H1 (cell line): ENCODE results near the gene HMGA1. TPM values are rescaled to one million over a fixed set of nuclear protein-coding genes. Genes with fewer than 3 reads are reported as not detected.

ENCODE experiments used
- BACH1 ChIP-seq: IDR thresholded peaks from 2 replicates; pipeline ENCODE4 v1.6.1; 2012; ENCODE audit warnings: low read length, improper control_type of control experiment
- NRF1 ChIP-seq: IDR thresholded peaks from 2 replicates; pipeline ENCODE4 v1.6.1; 2011; ENCODE audit warnings: mild to moderate bottlenecking, low read depth, low read length, improper control_type of control experiment
- POLR2A ChIP-seq, 2 experiments: IDR thresholded peaks; 1 replicate in 1 of 2; 2 replicates in 1 of 2; pipeline ENCODE4 v1.6.1; 2011; ENCODE audit warnings: low read depth in 2 of 2, low read length in 2 of 2, mild to moderate bottlenecking in 2 of 2; ENCODE audit errors: control extremely low read depth in 1 of 2
- RNF2 ChIP-seq: fragments of 200-900, 300-1000 bp; sonication (generic); IDR thresholded peaks from 2 replicates; pipeline ENCODE4 v1.7.1; 2016; ENCODE audit warnings: borderline replicate concordance, low read depth, mild to moderate bottlenecking, antibody characterized with exemption, low read length; ENCODE audit not compliant: poor library complexity, severe bottlenecking; ENCODE audit errors: missing control alignments
- polyA plus RNA-seq, 7 experiments: library from polyadenylated mRNA; depleted of rRNA in 3 of 7; stranded (reverse) in 5 of 7; unstranded in 2 of 7; fragments of >200 nt in 5 of 7; fragments of 200-250 nt in 2 of 7; gene quantifications; 1 replicate in 5 of 7; 2 replicates in 1 of 7; 4 replicates in 1 of 7; pipeline versions ENCODE4 v1.2.1 to v1.2.3, GENCODE V29; 2011 to 2013; ENCODE audit warnings: missing spikeins in 2 of 7, mixed read lengths in 2 of 7
- total RNA-seq: library from RNA; stranded (reverse); fragmentation: NEBNext Ultra II Directional; extraction: Animal tissue kit (Norgen Biotek cat#: 25700); gene quantifications from 2 replicates; pipeline ENCODE4 v1.2.1, GENCODE V29; 2021

The HMGA1 gene
- total and polyA plus RNA-seq, 2 of the 8 experiments (the other 6 are each of a cell fraction or from before 2014, with no cell fraction given): 1,557 to 2,636 TPM

DNA sequence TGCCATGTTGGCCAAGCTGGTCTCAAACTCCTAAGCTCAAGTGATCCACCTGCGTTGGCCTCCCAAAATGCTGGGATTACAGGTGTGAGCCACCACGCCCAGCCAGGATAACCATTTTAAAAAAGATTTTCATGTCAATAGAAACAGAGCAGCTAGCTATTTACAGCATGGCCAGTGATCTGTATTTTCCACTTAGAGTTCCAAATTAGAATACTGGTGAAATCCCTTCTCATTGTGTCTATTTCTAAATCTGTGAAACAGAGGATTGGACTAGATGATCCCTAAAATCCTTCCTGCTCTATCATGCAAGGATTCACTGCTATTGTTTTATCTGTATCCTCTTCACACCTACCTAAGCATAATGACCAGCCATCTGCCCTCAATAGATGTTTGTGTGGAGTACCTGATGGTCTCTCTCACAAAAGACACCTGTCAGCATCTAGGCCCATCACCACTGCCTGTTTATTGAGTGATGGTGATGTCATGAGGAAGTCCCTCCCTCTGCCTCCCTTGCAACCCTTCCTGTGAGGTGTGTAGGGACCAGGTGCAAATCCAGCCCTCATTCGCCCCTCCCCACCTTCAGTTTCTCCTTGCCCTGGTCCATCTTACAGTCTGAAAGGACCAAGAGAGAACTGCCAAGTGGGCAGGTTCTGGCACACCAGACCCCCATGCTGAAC is 38.6 kb downstream of the HMGA1 start (continued):
- TF ChIP-seq NRF1 (no peak), BACH1 (no peak), RNF2 (no peak), POLR2A (IDR thresholded peaks at IDR 0.05; ENCODE audit: control extremely low read depth in 1 of 2, low read depth in 2 of 2, low read length in 2 of 2) (no peak)
- TF ChIP-seq, all 59 proteins: peak for 0
